ENCODE data around the gene CD63.

Gene CD63

DNA sequence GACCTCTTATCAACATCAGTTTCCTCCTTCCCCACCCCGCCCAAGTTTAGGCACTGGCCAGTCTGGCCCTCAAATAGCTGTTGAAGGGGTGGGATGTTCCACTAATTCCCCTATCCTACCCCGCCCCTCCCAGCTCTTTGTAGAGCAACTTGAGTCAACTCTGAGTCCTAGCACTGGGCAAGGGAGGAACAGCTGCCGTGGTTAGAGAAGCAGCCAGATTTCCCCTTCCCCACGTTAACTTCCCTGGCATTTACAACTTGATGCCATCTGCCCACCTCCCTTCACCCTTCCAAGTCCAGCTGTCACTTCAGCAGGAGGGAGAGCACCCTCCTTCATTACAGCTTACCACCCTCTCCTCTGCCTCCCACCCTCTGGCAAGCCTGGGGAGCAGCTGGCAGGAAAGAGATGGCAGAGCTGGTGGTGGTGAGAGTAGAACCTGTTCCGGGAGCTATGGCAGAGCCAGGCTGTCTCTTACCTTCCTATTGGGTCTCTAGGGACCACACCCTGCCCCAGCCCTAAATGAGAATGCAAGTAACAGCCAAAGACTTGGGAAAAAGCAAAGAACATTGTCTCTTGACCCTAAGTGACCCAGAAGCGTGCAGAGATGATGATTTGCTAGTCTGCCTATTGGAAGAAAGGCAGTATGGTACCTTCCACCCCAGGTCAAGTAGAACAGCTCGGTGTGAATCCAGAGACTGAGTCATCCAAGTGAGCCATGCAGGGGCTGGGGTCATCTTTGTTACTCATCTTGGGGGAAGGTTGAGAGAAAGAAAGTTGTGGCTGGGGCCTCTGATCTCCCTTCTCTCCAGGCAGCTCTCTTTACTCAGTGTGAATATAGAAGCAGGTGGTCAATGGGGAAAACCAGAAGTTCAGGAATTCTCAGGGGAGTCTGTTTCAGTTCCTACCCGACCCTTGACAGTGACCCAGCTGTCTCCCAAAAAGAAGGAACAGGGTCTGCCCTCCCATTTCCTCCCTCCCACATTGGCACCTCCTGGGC is 11.5 kb downstream of the CD63 start:
- in situ Hi-C loops (cut with HindIII; ENCODE audit: low sequenced_read_pairs) = no loop called here
- H3K4me3 ChIP-seq (ENCODE audit: low read depth, low read length) = peak overlapping the region; percentile 56
- no peak for DNase-seq (ENCODE audit: low read depth)
- TF ChIP-seq, protein P1, sequence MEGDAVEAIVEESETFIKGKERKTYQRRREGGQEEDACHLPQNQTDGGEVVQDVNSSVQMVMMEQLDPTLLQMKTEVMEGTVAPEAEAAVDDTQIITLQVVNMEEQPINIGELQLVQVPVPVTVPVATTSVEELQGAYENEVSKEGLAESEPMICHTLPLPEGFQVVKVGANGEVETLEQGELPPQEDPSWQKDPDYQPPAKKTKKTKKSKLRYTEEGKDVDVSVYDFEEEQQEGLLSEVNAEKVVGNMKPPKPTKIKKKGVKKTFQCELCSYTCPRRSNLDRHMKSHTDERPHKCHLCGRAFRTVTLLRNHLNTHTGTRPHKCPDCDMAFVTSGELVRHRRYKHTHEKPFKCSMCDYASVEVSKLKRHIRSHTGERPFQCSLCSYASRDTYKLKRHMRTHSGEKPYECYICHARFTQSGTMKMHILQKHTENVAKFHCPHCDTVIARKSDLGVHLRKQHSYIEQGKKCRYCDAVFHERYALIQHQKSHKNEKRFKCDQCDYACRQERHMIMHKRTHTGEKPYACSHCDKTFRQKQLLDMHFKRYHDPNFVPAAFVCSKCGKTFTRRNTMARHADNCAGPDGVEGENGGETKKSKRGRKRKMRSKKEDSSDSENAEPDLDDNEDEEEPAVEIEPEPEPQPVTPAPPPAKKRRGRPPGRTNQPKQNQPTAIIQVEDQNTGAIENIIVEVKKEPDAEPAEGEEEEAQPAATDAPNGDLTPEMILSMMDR (IDR thresholded peaks at IDR 0.05; ENCODE audit: low read depth, low read length, missing control alignments) = no peak

DNA sequence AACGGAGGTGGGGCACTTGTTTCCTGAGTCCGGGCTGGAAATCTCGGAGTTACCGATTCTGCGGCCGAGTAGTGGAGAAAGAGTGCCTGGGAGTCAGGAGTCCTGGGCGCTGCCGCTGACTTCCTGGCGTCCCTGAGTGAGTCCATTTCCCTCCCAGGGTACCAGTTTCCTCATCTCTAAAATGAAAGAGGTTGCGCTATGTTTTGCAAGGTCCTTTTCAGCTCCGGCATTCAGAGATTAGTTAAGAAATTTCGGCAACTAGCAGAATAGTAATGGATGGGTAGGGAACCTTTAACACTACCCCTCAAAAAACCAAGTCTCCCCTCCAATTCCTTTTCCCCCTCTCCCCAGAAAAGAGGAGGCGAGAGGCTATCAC is 12.2 kb downstream of the CD63 start:
- H3K4me3 ChIP-seq (ENCODE audit: low read depth, low read length) = peak overlapping the region; percentile 56
- DNase-seq (ENCODE audit: low read depth) = no peak
- in situ Hi-C loops (cut with HindIII; ENCODE audit: low sequenced_read_pairs) = no loop called here
- TF ChIP-seq, protein P1 (IDR thresholded peaks at IDR 0.05; ENCODE audit: low read depth, low read length, missing control alignments) = no peak

DNA sequence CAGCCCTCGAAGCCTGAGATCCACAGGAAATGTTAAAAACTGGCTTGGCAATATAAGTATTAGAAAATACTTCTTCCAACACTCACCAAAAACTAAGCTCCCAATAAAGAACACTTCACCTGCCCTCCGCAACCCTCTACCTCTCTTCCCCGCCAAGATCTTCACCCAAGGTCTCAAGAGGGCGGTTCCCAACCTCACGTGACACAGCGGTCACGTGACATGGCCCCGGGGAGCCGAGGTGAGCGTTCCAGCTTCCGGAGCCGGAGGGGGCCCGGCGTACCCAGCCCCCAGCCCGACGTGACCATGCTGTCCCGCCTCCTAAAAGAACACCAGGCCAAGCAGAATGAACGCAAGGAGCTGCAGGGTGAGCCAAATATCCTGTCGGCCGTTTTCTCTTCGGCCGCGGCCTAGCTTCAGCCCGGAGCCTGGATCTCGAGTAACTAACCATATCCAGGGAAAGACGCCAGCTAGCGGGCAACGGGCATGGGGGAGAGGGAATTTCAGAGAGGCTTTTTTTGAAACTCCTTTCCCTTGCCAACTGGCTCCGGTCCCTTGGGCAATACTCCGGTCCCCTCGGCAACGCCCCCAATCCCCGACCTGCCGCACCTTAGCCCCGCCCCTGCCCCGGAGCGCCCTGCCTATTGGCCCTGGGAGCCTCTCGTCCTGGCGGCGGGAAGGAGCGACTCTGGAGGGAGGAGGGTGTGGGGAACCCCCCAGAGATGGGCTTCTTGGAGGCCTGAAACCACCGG is 12.8 kb downstream of the CD63 start, which contains the start of gene BLOC1S1:
BLOC1S1 (plus strand) TSS at position 214 of the 749 bp plus-strand sequence; CDS start at position 220, 6 bp downstream.
- in situ Hi-C loops (cut with HindIII; ENCODE audit: low sequenced_read_pairs) = no loop called here
- TF ChIP-seq, protein P1 (IDR thresholded peaks at IDR 0.05; ENCODE audit: low read depth, low read length, missing control alignments) = peak; percentile 2
- H3K4me3 ChIP-seq (ENCODE audit: low read depth, low read length) = peak within 1 kb of the TSS; percentile 56
- peak; percentile 82 for DNase-seq (ENCODE audit: low read depth)

DNA sequence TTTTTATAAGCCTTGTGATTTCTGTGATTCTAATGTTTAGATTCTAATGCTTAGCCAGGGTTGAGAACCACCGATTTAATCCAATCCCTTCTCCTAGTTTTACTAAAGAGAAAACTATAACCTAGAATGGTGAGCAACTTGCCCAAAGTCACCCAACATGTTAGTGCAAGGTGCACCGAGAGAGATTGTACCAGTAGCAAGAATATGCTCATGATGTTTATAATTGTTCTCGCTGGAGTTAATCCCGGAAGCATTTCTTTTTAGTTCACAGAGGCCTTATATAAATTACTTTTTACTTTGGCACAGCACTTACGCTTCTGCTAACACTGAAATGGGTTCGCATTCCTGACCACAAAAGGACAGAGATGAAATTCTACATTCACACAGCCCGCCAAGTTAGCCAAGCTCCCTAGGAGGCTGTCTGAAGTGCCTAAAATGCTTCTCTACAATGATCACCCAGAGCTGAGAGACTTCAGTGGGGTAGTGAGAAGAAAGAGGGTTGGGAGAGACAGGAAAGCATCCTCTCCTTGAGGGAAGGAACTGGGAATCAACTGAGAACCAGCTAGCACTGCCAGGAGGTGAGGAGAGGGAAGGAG is 13.5 kb downstream of the CD63 start:
- DNase-seq (ENCODE audit: low read depth) = no peak
- in situ Hi-C loops (cut with HindIII; ENCODE audit: low sequenced_read_pairs) = no loop called here
- TF ChIP-seq, protein P1 (IDR thresholded peaks at IDR 0.05; ENCODE audit: low read depth, low read length, missing control alignments) = no peak
- H3K4me3 ChIP-seq (ENCODE audit: low read depth, low read length) = peak overlapping the region; percentile 56

DNA sequence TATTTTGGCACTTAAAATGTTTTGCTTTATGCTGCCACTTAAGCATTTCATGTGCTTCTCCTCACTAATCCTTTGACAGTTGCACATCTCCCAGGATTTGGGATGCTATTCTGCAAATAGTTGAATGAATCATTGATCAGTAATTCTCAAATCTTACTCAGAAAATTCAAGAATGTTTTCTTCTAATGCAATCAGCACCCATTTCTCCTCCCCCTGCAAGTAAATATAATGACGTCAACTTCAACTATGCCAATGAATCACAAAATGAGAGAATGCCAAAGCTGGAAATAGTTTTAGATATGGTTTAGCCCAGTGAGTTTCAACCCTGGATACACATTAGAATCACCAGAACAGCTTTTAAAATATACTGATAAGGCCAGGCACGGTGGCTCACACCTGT is 15.1 kb downstream of the CD63 start:
- no peak overlapping the region for H3K4me3 ChIP-seq (ENCODE audit: low read depth, low read length)
- peak; percentile 48 for DNase-seq (ENCODE audit: low read depth)

More for the DNA sequence above, 15.1 kb downstream of the CD63 start:
- in situ Hi-C loops (cut with HindIII; ENCODE audit: low sequenced_read_pairs) = no loop called here
- TF ChIP-seq, protein P1 (IDR thresholded peaks at IDR 0.05; ENCODE audit: low read depth, low read length, missing control alignments) = no peak

Data from astrocyte of the cerebellum (primary cell).